Neural cell (in vitro differentiated cells): ENCODE data around the gene AXL.

Experiments
- EP300 ChIP-seq: fragments of 450-650 bp; conservative IDR thresholded peaks from 2 replicates; pipeline ENCODE4 v1.6.1; 2014; ENCODE audit warnings: antibody characterized with exemption, mild to moderate bottlenecking, moderate library complexity; ENCODE audit not compliant: poor library complexity, severe bottlenecking
- EZH2 ChIP-seq: fragments of 200-600, 300-800 bp; shearing (Covaris generic), sonication (generic); IDR thresholded peaks from 2 replicates; pipeline ENCODE4 v1.6.1; 2014; ENCODE audit warnings: antibody characterized with exemption, low read length, borderline replicate concordance, mild to moderate bottlenecking; ENCODE audit not compliant: insufficient read depth, poor library complexity, severe bottlenecking
- MXI1 ChIP-seq: fragments of 450-650 bp; conservative IDR thresholded peaks from 2 replicates; pipeline ENCODE4 v1.6.1; 2014; ENCODE audit warnings: antibody characterized with exemption, mild to moderate bottlenecking; ENCODE audit not compliant: poor library complexity, severe bottlenecking
- POLR2AphosphoS5 ChIP-seq: IDR thresholded peaks from 2 replicates; pipeline ENCODE4 v1.6.1; 2012
- RAD21 ChIP-seq: fragments of 450-650 bp; conservative IDR thresholded peaks from 2 replicates; pipeline ENCODE4 v1.6.1; 2014; ENCODE audit warnings: antibody characterized with exemption, mild to moderate bottlenecking, moderate library complexity
- SMC3 ChIP-seq: fragments of 450-650 bp; conservative IDR thresholded peaks from 2 replicates; pipeline ENCODE4 v1.6.1; 2014; ENCODE audit warnings: antibody characterized with exemption, mild to moderate bottlenecking, moderate library complexity; ENCODE audit not compliant: poor library complexity
- TAF1 ChIP-seq: IDR thresholded peaks from 2 replicates; pipeline ENCODE4 v1.6.1; 2012; ENCODE audit warnings: low read depth
- TF ChIP-seq, protein P1 (sequence below): fragments of 450-650 bp; IDR thresholded peaks from 2 replicates; pipeline ENCODE4 v1.5.1; 2014; ENCODE audit warnings: antibody characterized with exemption, mild to moderate bottlenecking, moderate library complexity; ENCODE audit not compliant: poor library complexity, severe bottlenecking

DNA sequence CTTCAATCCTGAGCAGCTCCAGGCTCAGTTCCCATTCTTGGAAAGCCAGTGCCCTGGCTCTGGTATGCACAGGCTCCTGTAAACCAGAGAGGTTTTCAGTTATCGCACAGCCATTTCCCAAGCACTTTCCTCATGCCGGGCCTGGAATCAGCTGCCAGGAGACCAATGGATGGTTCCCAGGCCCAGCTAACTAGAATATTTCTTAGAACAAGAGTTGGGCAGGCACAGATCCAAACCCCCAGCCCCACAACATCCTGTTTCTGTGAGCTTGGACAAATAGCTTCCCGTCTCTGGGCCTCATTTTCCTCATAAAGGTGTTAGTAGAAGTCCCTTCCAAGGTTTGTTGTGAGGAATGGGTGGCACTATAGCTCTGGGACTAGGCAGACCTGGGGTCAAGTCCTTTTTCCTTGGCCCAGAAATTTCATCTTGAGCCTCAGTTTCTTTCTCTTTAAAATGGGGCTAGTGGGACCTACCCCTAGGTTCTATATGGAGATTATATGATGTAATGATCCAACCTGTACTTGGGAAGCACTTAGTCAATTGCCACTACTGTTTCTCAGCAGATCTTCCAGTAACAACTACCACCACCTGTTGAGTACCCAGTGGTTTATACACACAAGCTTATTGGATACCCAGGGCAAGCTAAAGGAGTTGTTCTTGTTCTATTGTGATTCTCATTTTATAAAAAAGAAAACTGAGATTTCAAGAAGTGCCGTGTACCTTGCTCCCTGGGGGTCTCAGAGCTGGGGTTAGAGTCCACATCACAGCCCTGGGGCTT is 85.9 kb downstream of the AXL start:
- TF ChIP-seq TAF1 (no peak), RAD21 (no peak), EZH2 (no peak), EP300 (no peak), POLR2AphosphoS5 (no peak), MXI1 (no peak), SMC3 (no peak)
- TF ChIP-seq, protein P1, sequence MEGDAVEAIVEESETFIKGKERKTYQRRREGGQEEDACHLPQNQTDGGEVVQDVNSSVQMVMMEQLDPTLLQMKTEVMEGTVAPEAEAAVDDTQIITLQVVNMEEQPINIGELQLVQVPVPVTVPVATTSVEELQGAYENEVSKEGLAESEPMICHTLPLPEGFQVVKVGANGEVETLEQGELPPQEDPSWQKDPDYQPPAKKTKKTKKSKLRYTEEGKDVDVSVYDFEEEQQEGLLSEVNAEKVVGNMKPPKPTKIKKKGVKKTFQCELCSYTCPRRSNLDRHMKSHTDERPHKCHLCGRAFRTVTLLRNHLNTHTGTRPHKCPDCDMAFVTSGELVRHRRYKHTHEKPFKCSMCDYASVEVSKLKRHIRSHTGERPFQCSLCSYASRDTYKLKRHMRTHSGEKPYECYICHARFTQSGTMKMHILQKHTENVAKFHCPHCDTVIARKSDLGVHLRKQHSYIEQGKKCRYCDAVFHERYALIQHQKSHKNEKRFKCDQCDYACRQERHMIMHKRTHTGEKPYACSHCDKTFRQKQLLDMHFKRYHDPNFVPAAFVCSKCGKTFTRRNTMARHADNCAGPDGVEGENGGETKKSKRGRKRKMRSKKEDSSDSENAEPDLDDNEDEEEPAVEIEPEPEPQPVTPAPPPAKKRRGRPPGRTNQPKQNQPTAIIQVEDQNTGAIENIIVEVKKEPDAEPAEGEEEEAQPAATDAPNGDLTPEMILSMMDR, result no peak
